ENCODE results near the gene GRID2IP.

DNA sequence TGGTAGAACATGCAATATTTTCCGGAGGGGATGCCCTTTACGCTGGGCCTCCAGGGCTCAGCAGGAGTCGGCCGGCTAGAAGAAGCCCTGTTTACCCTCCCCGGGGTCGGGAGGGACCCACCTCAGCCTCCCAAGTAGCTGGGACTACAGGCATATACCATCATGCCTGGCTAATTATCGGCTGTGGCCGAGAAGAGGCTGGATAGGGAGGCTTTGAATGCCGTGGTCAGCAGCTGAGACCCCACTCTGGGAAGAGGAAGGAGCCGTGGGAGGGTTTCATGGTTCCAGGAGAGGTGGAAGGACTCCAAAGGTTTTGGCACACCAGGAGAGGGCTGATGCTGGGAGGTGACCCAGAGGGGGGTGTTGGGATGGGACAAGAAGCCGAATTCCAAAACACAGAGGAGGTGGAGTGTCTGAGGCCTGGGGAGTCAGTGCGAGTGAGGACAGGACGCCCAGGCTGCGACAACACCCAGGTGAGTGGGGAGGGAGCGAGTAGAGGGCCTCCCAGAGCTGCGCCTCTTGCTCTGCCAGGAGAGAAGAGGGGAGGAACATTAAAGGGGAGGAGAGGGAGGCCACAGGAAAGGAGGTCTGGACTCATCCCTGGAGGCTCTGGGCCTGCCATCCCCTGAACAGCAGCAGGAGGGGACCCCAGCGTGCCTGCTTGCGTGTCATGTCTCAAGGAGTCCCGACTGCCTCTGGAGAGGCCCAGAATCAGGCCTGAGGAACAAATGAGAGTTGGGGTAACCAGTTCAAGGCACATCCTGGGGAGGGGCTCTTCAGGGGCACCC is 19.6 kb downstream of the GRID2IP start:
- TF ChIP-seq, protein P1, sequence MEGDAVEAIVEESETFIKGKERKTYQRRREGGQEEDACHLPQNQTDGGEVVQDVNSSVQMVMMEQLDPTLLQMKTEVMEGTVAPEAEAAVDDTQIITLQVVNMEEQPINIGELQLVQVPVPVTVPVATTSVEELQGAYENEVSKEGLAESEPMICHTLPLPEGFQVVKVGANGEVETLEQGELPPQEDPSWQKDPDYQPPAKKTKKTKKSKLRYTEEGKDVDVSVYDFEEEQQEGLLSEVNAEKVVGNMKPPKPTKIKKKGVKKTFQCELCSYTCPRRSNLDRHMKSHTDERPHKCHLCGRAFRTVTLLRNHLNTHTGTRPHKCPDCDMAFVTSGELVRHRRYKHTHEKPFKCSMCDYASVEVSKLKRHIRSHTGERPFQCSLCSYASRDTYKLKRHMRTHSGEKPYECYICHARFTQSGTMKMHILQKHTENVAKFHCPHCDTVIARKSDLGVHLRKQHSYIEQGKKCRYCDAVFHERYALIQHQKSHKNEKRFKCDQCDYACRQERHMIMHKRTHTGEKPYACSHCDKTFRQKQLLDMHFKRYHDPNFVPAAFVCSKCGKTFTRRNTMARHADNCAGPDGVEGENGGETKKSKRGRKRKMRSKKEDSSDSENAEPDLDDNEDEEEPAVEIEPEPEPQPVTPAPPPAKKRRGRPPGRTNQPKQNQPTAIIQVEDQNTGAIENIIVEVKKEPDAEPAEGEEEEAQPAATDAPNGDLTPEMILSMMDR (conservative IDR thresholded peaks at IDR 0.05; ENCODE audit: low read depth, low read length), result no peak
- no peak for TF ChIP-seq EZH2 (IDR thresholded peaks at IDR 0.05; ENCODE audit: borderline replicate concordance, low read depth, low read length, poor library complexity, severe bottlenecking)
